Uterus (tissue), 4 donors: ENCODE results near the gene COCH. TPM values are rescaled to one million over a fixed set of nuclear protein-coding genes. Genes with fewer than 3 reads are reported as not detected.
"Not testable (repeated sequence)": the region's sequence is repeated elsewhere in the genome, so short reads cannot be mapped to it uniquely, and the experiment has no call there.

Experiments used
- DNase-seq, 2 donors: peaks; one replicate each; pipeline ENCODE4 v3.0.0-alpha.2; 2019 to 2020
- H3K27ac ChIP-seq, 2 donors: fragments of 200-600 bp; sonication (generic); 1 replicate in 1 of 2; 2 replicates in 1 of 2; pipeline ENCODE4 v1.5.1; 2016 to 2018
- H3K27me3 ChIP-seq, 2 donors: fragments of 200-600 bp; sonication (generic); one replicate each; pipeline ENCODE4 v1.5.1; 2018 to 2019; ENCODE audit warnings: control low read depth in 1 of 2
- H3K36me3 ChIP-seq, 2 donors: fragments of 200-600 bp; sonication (generic); one replicate each; pipeline ENCODE4 v1.5.1; 2019; ENCODE audit warnings: control low read depth in 1 of 2
- H3K4me1 ChIP-seq, 2 donors: fragments of 200-600 bp; sonication (generic); one replicate each; pipeline ENCODE4 v1.5.1; 2018 to 2019; ENCODE audit warnings: control low read depth in 1 of 2
- H3K4me3 ChIP-seq, 2 donors: fragments of 200-600 bp; sonication (generic); 1 replicate in 1 of 2; 2 replicates in 1 of 2; pipeline ENCODE4 v1.5.1; 2018 to 2019; ENCODE audit warnings: mild to moderate bottlenecking in 1 of 2
- H3K9me3 ChIP-seq, 2 donors: fragments of 200-600 bp; sonication (generic); one replicate each; pipeline ENCODE4 v1.5.1; 2019; ENCODE audit warnings: control low read depth in 1 of 2
- CTCF ChIP-seq, 4 experiments: fragments of 200-600 bp in 2 of 4; fragments of 450-650 bp in 2 of 4; sonication (generic) in 2 of 4; IDR thresholded peaks; one replicate each; pipeline ENCODE4 v1.5.1; 2016 to 2019; ENCODE audit warnings: antibody characterized with exemption in 4 of 4, mild to moderate bottlenecking in 2 of 4, moderate library complexity in 1 of 4
- POLR2A ChIP-seq, 2 donors: fragments of 450-650 bp; IDR thresholded peaks; one replicate each; pipeline ENCODE4 v1.6.1; 2016; ENCODE audit warnings: antibody characterized with exemption in 2 of 2, mild to moderate bottlenecking in 1 of 2, moderate library complexity in 1 of 2
- intact Hi-C: fragments of 100-400 bp; cut with DNase I; formaldehyde crosslinking; loops from one replicate; pipeline ENCODE4 v1.15.1; 2023; ENCODE audit warnings: low total_unique reads
- total RNA-seq, 4 donors: library from RNA; depleted of rRNA in 3 of 4; stranded (reverse); fragments of >200 nt in 3 of 4; gene quantifications; one replicate each; pipeline versions ENCODE4 v1.1.0 to v1.2.4, GENCODE V29; 2014 to 2023
- donor health status: DM: yes; HTN: yes; CAD: no.

Gene COCH
- total RNA-seq, 4 donors from 2014 or later: 0.30 to 6.5 (median 1.8) TPM; not detected in 1

GRCh38 chr14:30894923-30895515 lies 20.7 kb downstream of the COCH start:
- Histone ChIP-seq H3K4me3 (no peak overlapping the region), H3K4me1 (no peaks in the 10 kb centered on the region), H3K27ac (no peak overlapping the region), H3K27me3 (no peaks in the 10 kb centered on the region), H3K36me3 (no peaks in the 10 kb centered on the region), H3K9me3 (no peaks in the 10 kb centered on the region)
- intact Hi-C loops: no loop called here
- TF ChIP-seq POLR2A (IDR thresholded peaks at IDR 0.05): no peak
- no peak for DNase-seq

- intact Hi-C loops: no loop called here
Observed at GRCh38 chr14:30896435-30896834, 22.1 kb downstream of the COCH start.

GRCh38 chr14:30897121-30897520 lies 22.8 kb downstream of the COCH start:
- H3K9me3 ChIP-seq, intact Hi-C loops, H3K27me3 ChIP-seq, H3K4me3 ChIP-seq, H3K27ac ChIP-seq, H3K4me1 ChIP-seq, DNase-seq, H3K36me3 ChIP-seq: not testable (repeated sequence)

More at GRCh38 chr14:30896435-30896834, 22.1 kb downstream of the COCH start:
- Histone ChIP-seq H3K27ac (no peak overlapping the region), H3K27me3 (no peaks in the 10 kb centered on the region), H3K36me3 (no peaks in the 10 kb centered on the region), H3K4me1 (no peaks in the 10 kb centered on the region), H3K9me3 (no peaks in the 10 kb centered on the region), H3K4me3 (no peak overlapping the region)
- no peak for DNase-seq
- TF ChIP-seq POLR2A (IDR thresholded peaks at IDR 0.05) (no peak), CTCF (IDR thresholded peaks at IDR 0.05) (no peak)

DNA sequence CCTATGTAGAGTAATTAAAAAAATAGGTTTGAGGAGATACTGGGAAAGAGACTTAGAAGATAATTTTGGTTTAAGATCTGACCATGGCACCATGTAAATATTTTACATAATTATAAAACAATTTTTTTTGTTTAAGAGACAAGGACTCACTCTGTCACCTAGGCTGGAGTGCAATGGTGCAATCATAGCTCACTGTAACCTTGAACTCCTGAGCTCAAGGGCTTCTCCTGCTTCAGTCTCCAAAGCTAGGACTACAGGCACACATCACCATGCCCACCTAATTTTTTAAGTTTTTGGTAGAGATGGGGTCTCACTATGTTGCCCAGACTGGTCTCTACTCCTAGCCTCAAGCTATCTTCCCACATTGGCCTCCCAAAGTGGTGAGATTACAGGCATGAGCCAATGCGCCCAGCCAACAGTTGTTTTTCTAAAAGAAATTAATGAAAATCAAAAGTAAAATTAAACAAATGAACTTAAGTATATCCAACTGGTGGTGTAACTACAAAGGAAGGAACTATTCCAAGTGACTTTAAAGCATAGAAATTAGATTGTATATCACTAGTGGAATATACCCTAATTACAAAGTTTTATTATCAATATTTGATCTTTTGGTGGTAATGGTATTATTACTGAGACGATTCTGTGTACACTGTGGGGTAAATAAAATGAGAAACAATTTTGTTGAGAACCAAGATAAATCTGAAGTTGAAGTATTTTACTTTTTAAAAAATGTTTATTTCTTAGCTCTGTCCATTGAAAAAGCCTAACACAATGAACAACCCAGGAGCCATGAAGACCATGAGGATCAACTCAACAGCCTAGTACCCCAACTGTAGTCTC lies 29.1 kb downstream of the COCH start:
- Histone ChIP-seq H3K4me3 (no peak overlapping the region), H3K4me1 (no peaks in the 10 kb centered on the region), H3K27ac (no peak overlapping the region), H3K27me3 (no peaks in the 10 kb centered on the region), H3K9me3 (no peaks in the 10 kb centered on the region), H3K36me3 (no peaks in the 10 kb centered on the region)
- TF ChIP-seq POLR2A (IDR thresholded peaks at IDR 0.05): no peak
- DNase-seq: no peak
- intact Hi-C loops: no loop called here

GRCh38 chr14:30906752-30907658 lies 32.6 kb downstream of the COCH start:
- Histone ChIP-seq H3K4me1 (no peaks in the 10 kb centered on the region), H3K27ac (no peak overlapping the region), H3K4me3 (no peak overlapping the region), H3K9me3 (no peaks in the 10 kb centered on the region), H3K27me3 (no peaks in the 10 kb centered on the region), H3K36me3 (no peaks in the 10 kb centered on the region)
- no peak for TF ChIP-seq CTCF (IDR thresholded peaks at IDR 0.05)
- TF ChIP-seq POLR2A (IDR thresholded peaks at IDR 0.05): no peak
- intact Hi-C loops: no loop called here
- no peak for DNase-seq

DNA sequence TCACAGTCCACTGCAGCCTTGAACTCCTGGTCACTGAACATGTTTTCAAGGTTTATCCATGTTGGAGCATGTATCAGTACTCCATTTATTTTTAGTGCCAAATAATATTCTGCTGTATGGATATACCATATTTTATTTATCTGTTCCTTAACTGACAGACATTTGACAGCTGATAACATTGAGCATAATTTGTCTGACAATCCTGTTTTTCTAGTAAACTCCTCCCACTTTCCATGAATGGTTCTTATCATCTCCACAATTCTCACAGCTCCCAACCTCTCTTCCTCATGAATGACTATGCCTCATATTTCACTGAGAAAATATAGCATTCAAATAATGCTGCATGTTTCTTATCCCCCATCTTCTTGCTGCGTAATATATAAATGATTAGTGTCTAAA lies 33.3 kb downstream of the COCH start:
- intact Hi-C loops: no loop called here
- Histone ChIP-seq H3K4me3 (no peak overlapping the region), H3K4me1 (no peaks in the 10 kb centered on the region), H3K27ac (no peak overlapping the region), H3K36me3 (no peaks in the 10 kb centered on the region), H3K9me3 (no peaks in the 10 kb centered on the region), H3K27me3 (no peaks in the 10 kb centered on the region)
- TF ChIP-seq POLR2A (IDR thresholded peaks at IDR 0.05) (no peak), CTCF (IDR thresholded peaks at IDR 0.05) (no peak)
- DNase-seq: no peak
